ENCODE results near the gene IQCH. TPM values are rescaled to one million over a fixed set of nuclear protein-coding genes. Genes with fewer than 3 reads are reported as not detected.

The IQCH gene
- total RNA-seq, 1 experiment from 2014 or later, result 1.1 TPM

GRCh38 chr15:67512140-67512539 is 257.6 kb downstream of the IQCH start:
- H3K27me3 ChIP-seq (ENCODE audit: insufficient read depth, low read length), result no peaks in the 10 kb centered on the region
- H3K36me3 Mint-ChIP-seq (ENCODE audit: insufficient read depth in 1 of 3, low read depth in 3 of 3), result peaks cover 0 to 14% (median 0%) of the 10 kb centered on the region in 3 experiments; a peak in 2 of 7 replicates
- no peaks in the 10 kb centered on the region for H3K9me3 ChIP-seq (ENCODE audit: control insufficient read depth, low read depth, low read length)

More at GRCh38 chr15:67512140-67512539, 257.6 kb downstream of the IQCH start:
- H3K56ac ChIP-seq (ENCODE audit: insufficient read length, low read depth, low read length), result no peak overlapping the region
- no peak overlapping the region for H2AK5ac ChIP-seq (ENCODE audit: insufficient read length, low read length)
- no peak overlapping the region for H3K9ac ChIP-seq (ENCODE audit: extremely low read depth, insufficient read length, low read length)
- no peak overlapping the region for H3K14ac ChIP-seq (ENCODE audit: insufficient read depth, low read length)
- H3K27ac ChIP-seq (ENCODE audit: insufficient read length, low read depth, low read length), result no peak overlapping the region
- H4K91ac ChIP-seq (ENCODE audit: insufficient read length, low read depth, low read length), result no peak overlapping the region
- H3K4me3 Mint-ChIP-seq, result no peak overlapping the region
- H3K4me2 ChIP-seq (ENCODE audit: insufficient read depth, insufficient read length, low read length), result no peak overlapping the region
- no peak overlapping the region for H3K27ac Mint-ChIP-seq
- WGBS (ENCODE audit: extremely low coverage, insufficient read length, low lambda C conversion rate), result no CpG with 5 or more reads among the region's 3 CpGs
- no peak for TF ChIP-seq CTCF (conservative IDR thresholded peaks at IDR 0.05)
- H3K23me2 ChIP-seq (ENCODE audit: insufficient read length, low read depth, low read length, poor library complexity, severe bottlenecking), result no peaks in the 10 kb centered on the region
- H3K4me1 ChIP-seq (ENCODE audit: insufficient read depth, low read length), result no peaks in the 10 kb centered on the region; the same call in 1 of the 2 replicates
- H2BK12ac ChIP-seq (ENCODE audit: insufficient read length, low read depth, low read length), result no peak overlapping the region
- H3K18ac ChIP-seq (ENCODE audit: insufficient read length, low read depth, low read length), result no peak overlapping the region
- no peak for DNase-seq
- H3K79me1 ChIP-seq (ENCODE audit: insufficient read depth, low read depth, low read length, poor library complexity, severe bottlenecking), result no peaks in the 10 kb centered on the region
- no peaks in the 10 kb centered on the region for H3K4me1 Mint-ChIP-seq
- H4K8ac ChIP-seq (replicated peaks; ENCODE audit: insufficient read length, low read depth, low read length), result no peak overlapping the region
- H3K23ac ChIP-seq (ENCODE audit: insufficient read length, low read depth, low read length), result no peak overlapping the region
- no peak overlapping the region for H2BK15ac ChIP-seq (ENCODE audit: low read depth, low read length)
- no peaks in the 10 kb centered on the region for H3K27me3 Mint-ChIP-seq (ENCODE audit: low read depth)
- H2AFZ ChIP-seq (ENCODE audit: low read length), result no peak overlapping the region
- no peaks in the 10 kb centered on the region for H3K9me3 Mint-ChIP-seq
- no peak overlapping the region for H3K4ac ChIP-seq (ENCODE audit: low read depth, low read length)
- no peak overlapping the region for H2BK20ac ChIP-seq (ENCODE audit: low read depth, low read length, poor library complexity, severe bottlenecking)
- H3T11ph ChIP-seq (ENCODE audit: low read length), result no peak overlapping the region
- H4K5ac ChIP-seq (ENCODE audit: insufficient read length, low read depth, low read length), result no peak overlapping the region
- H2BK5ac ChIP-seq (ENCODE audit: insufficient read length, low read length), result no peak overlapping the region
- no peaks in the 10 kb centered on the region for H4K20me1 ChIP-seq (ENCODE audit: control insufficient read depth, insufficient read depth, insufficient read length)
- no peaks in the 10 kb centered on the region for H3K79me2 ChIP-seq (ENCODE audit: insufficient read depth, low read length)
- no peak overlapping the region for H2BK120ac ChIP-seq (ENCODE audit: low read depth, low read length, poor library complexity, severe bottlenecking)

All from H9 (cell line).